RWPE2 (cell line): Measurements from ENCODE around the gene ADGRG1.

Source experiments
- ATAC-seq: fragments of 200-7000 bp; cut with Tn5 transposase; 3 replicates; pipeline ENCODE4 v1.9.1; 2021; ENCODE audit warnings: low read depth
- DNase-seq: peaks from one replicate; pipeline ENCODE4 v3.0.0-alpha.2; 2020; ENCODE audit warnings: low spot score
- H3K27ac ChIP-seq: fragments of 450-650 bp; 2 replicates; pipeline ENCODE4 v1.5.1; 2017; ENCODE audit warnings: mild to moderate bottlenecking; ENCODE audit not compliant: poor library complexity, severe bottlenecking
- H3K27me3 ChIP-seq: fragments of 250-450 bp; sonication (Bioruptor Pico); 2 replicates; pipeline ENCODE4 v1.5.1; 2021; ENCODE audit warnings: mild to moderate bottlenecking, moderate library complexity; ENCODE audit not compliant: insufficient read depth, poor library complexity, severe bottlenecking
- H3K36me3 ChIP-seq: fragments of 250-450 bp; sonication (Bioruptor Pico); 2 replicates; pipeline ENCODE4 v1.5.1; 2020; ENCODE audit warnings: low read depth, mild to moderate bottlenecking, moderate library complexity
- H3K4me1 ChIP-seq: fragments of 250-450 bp; sonication (Bioruptor Pico); 2 replicates; pipeline ENCODE4 v1.5.1; 2021; ENCODE audit warnings: mild to moderate bottlenecking, moderate library complexity; ENCODE audit not compliant: insufficient read depth, poor library complexity, severe bottlenecking
- H3K4me3 ChIP-seq: fragments of 250-450 bp; sonication (Bioruptor Pico); 2 replicates; pipeline ENCODE4 v1.5.1; 2021; ENCODE audit warnings: mild to moderate bottlenecking, moderate library complexity; ENCODE audit not compliant: severe bottlenecking
- H3K9me3 ChIP-seq: fragments of 250-450 bp; sonication (Bioruptor Pico); 2 replicates; pipeline ENCODE4 v1.5.1; 2021; ENCODE audit warnings: mild to moderate bottlenecking, moderate library complexity; ENCODE audit not compliant: severe bottlenecking
- CTCF ChIP-seq: fragments of 450-650 bp; IDR thresholded peaks from one replicate; pipeline ENCODE4 v1.5.1; 2017; ENCODE audit warnings: mild to moderate bottlenecking, moderate library complexity; ENCODE audit not compliant: poor library complexity, severe bottlenecking

Gene ADGRG1

DNA sequence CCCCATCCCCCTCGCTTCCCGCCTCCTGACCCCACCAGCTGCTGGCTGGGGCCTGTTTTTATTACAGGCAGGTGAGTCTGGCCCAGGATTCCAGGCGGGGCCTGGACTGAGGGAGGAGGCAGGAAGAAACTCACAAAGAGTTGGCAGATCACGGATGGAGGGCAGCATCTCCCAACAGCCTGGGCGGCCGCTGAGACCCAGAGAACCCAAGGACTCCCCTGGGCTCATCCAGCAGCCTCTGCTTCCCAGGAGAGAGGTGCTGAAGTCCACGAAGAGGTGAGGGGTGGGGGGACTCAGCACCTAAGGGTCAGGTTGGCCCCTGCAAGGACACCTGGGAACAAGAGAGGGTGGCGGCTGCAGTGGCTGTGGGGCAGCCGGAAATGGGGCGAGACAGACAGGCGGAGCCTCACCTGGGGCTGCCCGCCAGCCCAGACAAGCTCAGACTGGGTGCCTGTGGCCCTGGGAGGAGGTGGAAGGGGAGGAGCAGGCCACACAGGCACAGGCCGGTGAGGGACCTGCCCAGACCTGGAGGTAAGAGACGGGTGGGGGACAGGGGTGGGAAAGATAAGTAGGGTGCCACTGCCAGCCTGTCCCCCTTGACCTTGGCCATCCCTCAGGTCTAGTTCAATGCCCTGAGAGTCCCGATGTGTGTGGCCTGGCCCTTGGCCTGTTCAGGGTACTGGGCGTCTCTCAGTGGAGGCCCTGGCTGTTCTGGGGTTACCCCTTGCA is 8.7 kb upstream of the ADGRG1 start:
- H3K27me3 ChIP-seq = no peaks in the 10 kb centered on the region
- no peaks in the 10 kb centered on the region for H3K9me3 ChIP-seq
- DNase-seq (peak; percentile 94), ATAC-seq (peak; percentile 79)
- peaks cover 53% of the 10 kb centered on the region for H3K4me1 ChIP-seq
- H3K27ac ChIP-seq = peak overlapping the region; percentile 89
- peaks cover 22% of the 10 kb centered on the region for H3K36me3 ChIP-seq
- H3K4me3 ChIP-seq = peak overlapping the region; percentile 51
- no peak for TF ChIP-seq CTCF

GRCh38 chr16:57620335-57621231 is 7.8 kb upstream of the ADGRG1 start:
- H3K36me3 ChIP-seq = peaks cover 22% of the 10 kb centered on the region
- no peaks in the 10 kb centered on the region for H3K27me3 ChIP-seq
- peak; percentile 78 for DNase-seq
- peak overlapping the region; percentile 51 for H3K4me3 ChIP-seq
- TF ChIP-seq CTCF = no peak
- ATAC-seq = peak; percentile 8
- peaks cover 53% of the 10 kb centered on the region for H3K4me1 ChIP-seq
- peak overlapping the region; percentile 89 for H3K27ac ChIP-seq
- H3K9me3 ChIP-seq = no peaks in the 10 kb centered on the region

DNA sequence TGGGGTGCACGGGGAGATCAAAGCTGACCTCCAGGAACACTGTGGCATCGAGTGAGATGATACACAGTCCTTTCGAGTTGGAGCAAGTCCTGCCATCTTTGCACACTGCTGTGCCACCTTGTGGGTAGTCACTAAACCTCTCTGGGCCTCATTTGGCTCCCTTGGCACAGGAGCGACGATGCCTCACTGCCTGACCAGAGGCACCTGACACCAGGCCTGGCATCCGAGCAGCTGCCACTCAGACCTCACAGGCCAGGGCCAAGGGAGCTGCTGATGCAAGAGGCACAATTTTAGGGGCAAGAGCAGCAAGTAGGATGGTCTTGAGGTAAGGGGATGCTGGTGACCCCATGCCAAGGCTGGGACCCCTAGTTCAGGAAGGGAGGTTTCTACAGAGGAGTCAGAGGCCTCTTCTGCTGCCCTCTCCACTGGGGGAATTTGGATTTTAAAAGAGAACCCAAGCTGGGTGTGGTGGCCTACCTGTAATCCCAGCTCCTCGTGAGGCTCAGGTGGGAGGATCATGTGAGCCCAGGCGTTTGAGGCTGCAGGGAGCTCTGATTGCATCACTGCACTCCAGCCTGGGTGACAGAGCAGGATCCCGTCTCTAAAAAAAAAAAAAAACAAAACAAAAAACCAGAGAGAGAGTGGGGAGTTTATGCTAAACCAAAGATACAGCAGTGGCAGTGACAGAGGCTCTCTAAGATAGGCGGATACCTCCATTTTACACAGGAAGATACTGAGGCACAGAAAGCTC is 6.7 kb upstream of the ADGRG1 start:
- DNase-seq (peak; percentile 57), ATAC-seq (no peak)
- Histone ChIP-seq H3K9me3 (no peaks in the 10 kb centered on the region), H3K27ac (peak overlapping the region; percentile 89), H3K27me3 (no peaks in the 10 kb centered on the region), H3K4me3 (peak overlapping the region; percentile 51), H3K36me3 (peaks cover 22% of the 10 kb centered on the region), H3K4me1 (peaks cover 53% of the 10 kb centered on the region)
- TF ChIP-seq CTCF = no peak

DNA sequence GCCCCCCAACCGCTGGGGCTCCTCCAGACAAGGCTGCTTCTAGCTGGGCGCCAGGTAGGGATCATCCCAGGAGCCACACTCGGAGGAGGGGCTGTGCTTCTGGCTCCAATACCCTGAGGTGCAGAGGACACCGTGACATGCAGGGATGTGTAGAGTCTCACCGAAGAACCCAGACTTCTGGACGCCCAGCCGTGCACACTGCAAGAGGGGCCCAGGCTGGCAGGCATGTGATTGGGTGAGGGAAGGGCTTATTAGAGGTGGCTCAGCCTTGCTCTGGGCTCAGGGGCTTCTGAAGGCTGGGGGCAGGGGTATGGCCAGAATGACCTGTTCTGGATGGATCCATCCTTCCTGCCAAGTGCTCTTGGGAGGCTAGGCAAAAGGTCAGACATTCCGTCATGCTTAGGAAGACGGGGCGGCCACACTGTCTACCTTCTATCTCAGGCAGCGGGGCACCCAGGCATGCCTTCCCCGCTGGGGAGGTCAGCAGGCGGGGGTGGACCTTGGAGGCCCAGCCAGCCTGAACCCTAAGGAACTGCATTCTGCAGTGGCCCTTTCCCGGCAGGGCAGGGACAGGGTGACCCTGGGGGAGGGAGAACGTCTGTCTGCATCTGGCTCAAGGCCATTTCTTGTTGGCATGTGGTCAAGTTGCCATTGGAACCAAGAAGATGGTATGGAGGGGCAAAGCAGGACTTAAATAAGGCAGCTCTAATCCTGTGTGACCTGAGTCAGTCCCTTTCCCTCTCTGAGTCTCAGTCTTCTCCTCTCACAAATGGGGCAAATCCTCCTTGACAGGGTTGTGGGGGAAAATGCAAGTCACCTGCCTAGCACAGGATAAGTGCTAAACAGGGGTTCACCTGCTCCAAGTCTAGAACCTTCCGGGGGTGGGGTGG is 5.8 kb upstream of the ADGRG1 start:
- Histone ChIP-seq H3K4me3 (no peak overlapping the region), H3K4me1 (peaks cover 61% of the 10 kb centered on the region), H3K36me3 (peaks cover 28% of the 10 kb centered on the region), H3K9me3 (no peaks in the 10 kb centered on the region), H3K27me3 (no peaks in the 10 kb centered on the region), H3K27ac (peak overlapping the region; percentile 89)
- ATAC-seq (no peak), DNase-seq (peak; percentile 68)
- TF ChIP-seq CTCF = no peak
